Measurements from ENCODE around the gene SLC27A2. TPM values are rescaled to one million over a fixed set of nuclear protein-coding genes. Genes with fewer than 3 reads are reported as not detected.

The SLC27A2 gene
- total and polyA plus RNA-seq, 2 donors (not counting 1 experiment from before 2014, with no cell fraction given) = 0.49 to 0.66 TPM

DNA sequence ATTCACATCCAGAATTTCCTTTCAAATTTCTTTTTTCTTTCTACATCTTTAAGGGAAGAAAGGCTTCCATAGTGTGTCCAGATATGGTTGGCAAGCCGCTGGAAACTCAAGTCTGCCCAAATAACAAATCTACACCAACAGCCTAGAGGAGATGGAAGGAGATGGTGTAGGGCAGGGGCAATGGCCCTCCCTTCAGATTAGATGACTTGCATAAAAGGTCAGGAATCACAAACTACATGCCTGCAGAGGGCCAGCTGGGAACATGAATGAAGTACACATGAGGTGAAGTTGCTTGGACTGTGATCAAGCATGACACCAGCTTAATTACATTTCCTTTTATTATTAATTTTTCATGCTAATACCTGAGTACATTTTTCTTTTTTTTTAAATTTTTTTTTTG is 10.2 kb downstream of the SLC27A2 start:
- no peaks in the 10 kb centered on the region for H3K4me1 ChIP-seq (ENCODE audit: control insufficient read depth, extremely low read depth, insufficient read depth, low read length)
- H3K4me3 ChIP-seq (replicated peaks in 1 of 4; ENCODE audit: control extremely low read depth in 1 of 4, insufficient read depth in 1 of 4, low read depth in 3 of 4, low read length in 4 of 4) = no peak overlapping the region
- H4K20me1 ChIP-seq (ENCODE audit: control insufficient read depth, extremely low read depth, insufficient read depth, low read length) = no peaks in the 10 kb centered on the region
- H2AFZ ChIP-seq (ENCODE audit: low read length) = no peak overlapping the region
- no peak for DNase-seq (ENCODE audit: low read depth in 2 of 2)
- no peak overlapping the region for H3K4me2 ChIP-seq (ENCODE audit: extremely low read depth, insufficient read depth, low read length)
- no peaks in the 10 kb centered on the region for H3K79me2 ChIP-seq (ENCODE audit: control insufficient read depth, insufficient read depth, low read length)
- no peak overlapping the region for H3K9ac ChIP-seq (ENCODE audit: insufficient read depth, low read length)
- H3K27ac ChIP-seq (ENCODE audit: insufficient read depth, low read length) = no peak overlapping the region
- no peak for TF ChIP-seq EZH2 (IDR thresholded peaks at IDR 0.05; ENCODE audit: low read length, missing control alignments)
- TF ChIP-seq, protein P1, sequence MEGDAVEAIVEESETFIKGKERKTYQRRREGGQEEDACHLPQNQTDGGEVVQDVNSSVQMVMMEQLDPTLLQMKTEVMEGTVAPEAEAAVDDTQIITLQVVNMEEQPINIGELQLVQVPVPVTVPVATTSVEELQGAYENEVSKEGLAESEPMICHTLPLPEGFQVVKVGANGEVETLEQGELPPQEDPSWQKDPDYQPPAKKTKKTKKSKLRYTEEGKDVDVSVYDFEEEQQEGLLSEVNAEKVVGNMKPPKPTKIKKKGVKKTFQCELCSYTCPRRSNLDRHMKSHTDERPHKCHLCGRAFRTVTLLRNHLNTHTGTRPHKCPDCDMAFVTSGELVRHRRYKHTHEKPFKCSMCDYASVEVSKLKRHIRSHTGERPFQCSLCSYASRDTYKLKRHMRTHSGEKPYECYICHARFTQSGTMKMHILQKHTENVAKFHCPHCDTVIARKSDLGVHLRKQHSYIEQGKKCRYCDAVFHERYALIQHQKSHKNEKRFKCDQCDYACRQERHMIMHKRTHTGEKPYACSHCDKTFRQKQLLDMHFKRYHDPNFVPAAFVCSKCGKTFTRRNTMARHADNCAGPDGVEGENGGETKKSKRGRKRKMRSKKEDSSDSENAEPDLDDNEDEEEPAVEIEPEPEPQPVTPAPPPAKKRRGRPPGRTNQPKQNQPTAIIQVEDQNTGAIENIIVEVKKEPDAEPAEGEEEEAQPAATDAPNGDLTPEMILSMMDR (conservative IDR thresholded peaks at IDR 0.05 in 1 of 2, IDR thresholded peaks at IDR 0.05 in 1 of 2; ENCODE audit: low read depth in 1 of 2, low read length in 2 of 2) = no peak
- no peaks in the 10 kb centered on the region for H3K27me3 ChIP-seq (ENCODE audit: control insufficient read depth, insufficient read depth, low read length)
- no peaks in the 10 kb centered on the region for H3K9me3 ChIP-seq (ENCODE audit: control insufficient read depth, insufficient read depth, low read depth, low read length)
- H3K36me3 ChIP-seq (ENCODE audit: control insufficient read depth, insufficient read depth, low read length) = no peaks in the 10 kb centered on the region

DNA sequence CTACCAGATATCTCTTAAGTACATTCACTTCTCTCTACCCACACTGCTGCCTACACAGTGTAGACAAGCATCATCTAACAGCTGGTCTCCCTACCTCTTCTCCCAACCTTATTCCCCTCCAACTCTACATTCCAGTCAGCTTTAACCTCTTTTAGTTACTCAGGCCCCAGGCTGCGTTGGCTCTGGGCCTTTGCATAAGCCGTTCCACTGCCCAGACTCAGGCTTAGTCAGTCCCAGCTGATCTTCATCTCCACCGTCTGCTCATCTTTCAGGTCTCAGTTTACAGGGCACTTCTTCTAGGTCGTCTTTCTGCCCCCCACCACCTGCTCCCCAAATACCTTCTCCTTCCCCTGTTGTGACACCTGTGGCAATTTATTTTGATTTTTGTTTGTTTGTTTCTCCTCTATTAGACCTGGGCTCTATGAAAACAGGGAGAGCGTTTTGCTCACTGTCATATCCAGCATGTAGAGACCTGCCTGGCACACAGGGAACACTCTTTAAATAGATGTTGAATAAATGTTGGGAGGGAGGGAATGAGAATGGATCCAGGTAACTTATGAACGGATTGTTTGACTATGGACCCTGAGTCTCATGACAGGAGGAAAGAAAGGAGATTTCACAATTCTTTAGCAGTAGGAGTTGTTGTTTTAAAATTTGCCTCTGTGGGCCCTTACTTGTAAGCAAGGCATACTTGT is 11.1 kb downstream of the SLC27A2 start:
- DNase-seq (ENCODE audit: low read depth in 2 of 2) = no peak
- TF ChIP-seq, protein P1 (conservative IDR thresholded peaks at IDR 0.05 in 1 of 2, IDR thresholded peaks at IDR 0.05 in 1 of 2; ENCODE audit: low read depth in 1 of 2, low read length in 2 of 2) = no peak
- TF ChIP-seq EZH2 (IDR thresholded peaks at IDR 0.05; ENCODE audit: low read length, missing control alignments) = no peak

DNA sequence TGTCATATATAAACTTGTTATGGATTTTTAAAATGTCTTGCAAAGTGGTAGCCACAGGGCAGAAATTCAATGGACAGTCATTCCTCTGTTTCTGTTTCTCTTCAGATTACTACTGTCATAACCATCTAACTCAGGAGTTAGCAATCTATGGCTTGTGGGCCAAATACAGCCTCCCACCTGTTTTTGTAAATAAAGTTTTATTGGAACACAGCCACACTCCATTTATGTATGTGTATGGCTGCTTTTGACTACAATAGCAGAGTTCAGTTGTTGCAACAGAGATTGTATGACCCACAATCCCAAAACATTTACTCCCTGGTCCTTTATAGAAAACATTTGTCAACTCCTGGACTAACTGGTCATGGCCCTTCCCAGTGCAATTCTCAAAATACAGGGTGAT is 20.0 kb downstream of the SLC27A2 start:
- no peak overlapping the region for H2AFZ ChIP-seq (ENCODE audit: low read length)
- H4K20me1 ChIP-seq (ENCODE audit: control insufficient read depth, extremely low read depth, insufficient read depth, low read length) = no peaks in the 10 kb centered on the region
- no peak for DNase-seq (ENCODE audit: low read depth in 2 of 2)
- no peak overlapping the region for H3K9ac ChIP-seq (ENCODE audit: insufficient read depth, low read length)
- no peak overlapping the region for H3K27ac ChIP-seq (ENCODE audit: insufficient read depth, low read length)
- H3K79me2 ChIP-seq (ENCODE audit: control insufficient read depth, insufficient read depth, low read length) = no peaks in the 10 kb centered on the region
- no peaks in the 10 kb centered on the region for H3K9me3 ChIP-seq (ENCODE audit: control insufficient read depth, insufficient read depth, low read depth, low read length)
- no peaks in the 10 kb centered on the region for H3K36me3 ChIP-seq (ENCODE audit: control insufficient read depth, insufficient read depth, low read length)
- peaks cover 6% of the 10 kb centered on the region for H3K27me3 ChIP-seq (ENCODE audit: control insufficient read depth, insufficient read depth, low read length)
- H3K4me1 ChIP-seq (ENCODE audit: control insufficient read depth, extremely low read depth, insufficient read depth, low read length) = no peaks in the 10 kb centered on the region
- no peak overlapping the region for H3K4me2 ChIP-seq (ENCODE audit: extremely low read depth, insufficient read depth, low read length)
- TF ChIP-seq, protein P1 (conservative IDR thresholded peaks at IDR 0.05 in 1 of 2, IDR thresholded peaks at IDR 0.05 in 1 of 2; ENCODE audit: low read depth in 1 of 2, low read length in 2 of 2) = no peak
- TF ChIP-seq EZH2 (IDR thresholded peaks at IDR 0.05; ENCODE audit: low read length, missing control alignments) = no peak
- no peak overlapping the region for H3K4me3 ChIP-seq (replicated peaks in 1 of 4; ENCODE audit: control extremely low read depth in 1 of 4, insufficient read depth in 1 of 4, low read depth in 3 of 4, low read length in 4 of 4)

More for the DNA sequence above, 11.1 kb downstream of the SLC27A2 start:
- no peaks in the 10 kb centered on the region for H4K20me1 ChIP-seq (ENCODE audit: control insufficient read depth, extremely low read depth, insufficient read depth, low read length)
- no peak overlapping the region for H2AFZ ChIP-seq (ENCODE audit: low read length)
- no peaks in the 10 kb centered on the region for H3K4me1 ChIP-seq (ENCODE audit: control insufficient read depth, extremely low read depth, insufficient read depth, low read length)
- no peak overlapping the region for H3K27ac ChIP-seq (ENCODE audit: insufficient read depth, low read length)
- no peak overlapping the region for H3K4me3 ChIP-seq (replicated peaks in 1 of 4; ENCODE audit: control extremely low read depth in 1 of 4, insufficient read depth in 1 of 4, low read depth in 3 of 4, low read length in 4 of 4)
- no peaks in the 10 kb centered on the region for H3K36me3 ChIP-seq (ENCODE audit: control insufficient read depth, insufficient read depth, low read length)
- no peaks in the 10 kb centered on the region for H3K9me3 ChIP-seq (ENCODE audit: control insufficient read depth, insufficient read depth, low read depth, low read length)
- no peaks in the 10 kb centered on the region for H3K27me3 ChIP-seq (ENCODE audit: control insufficient read depth, insufficient read depth, low read length)
- no peak overlapping the region for H3K9ac ChIP-seq (ENCODE audit: insufficient read depth, low read length)
- H3K4me2 ChIP-seq (ENCODE audit: extremely low read depth, insufficient read depth, low read length) = no peak overlapping the region
- H3K79me2 ChIP-seq (ENCODE audit: control insufficient read depth, insufficient read depth, low read length) = no peaks in the 10 kb centered on the region
